ENCODE data around the gene APOBEC3A.

DNA sequence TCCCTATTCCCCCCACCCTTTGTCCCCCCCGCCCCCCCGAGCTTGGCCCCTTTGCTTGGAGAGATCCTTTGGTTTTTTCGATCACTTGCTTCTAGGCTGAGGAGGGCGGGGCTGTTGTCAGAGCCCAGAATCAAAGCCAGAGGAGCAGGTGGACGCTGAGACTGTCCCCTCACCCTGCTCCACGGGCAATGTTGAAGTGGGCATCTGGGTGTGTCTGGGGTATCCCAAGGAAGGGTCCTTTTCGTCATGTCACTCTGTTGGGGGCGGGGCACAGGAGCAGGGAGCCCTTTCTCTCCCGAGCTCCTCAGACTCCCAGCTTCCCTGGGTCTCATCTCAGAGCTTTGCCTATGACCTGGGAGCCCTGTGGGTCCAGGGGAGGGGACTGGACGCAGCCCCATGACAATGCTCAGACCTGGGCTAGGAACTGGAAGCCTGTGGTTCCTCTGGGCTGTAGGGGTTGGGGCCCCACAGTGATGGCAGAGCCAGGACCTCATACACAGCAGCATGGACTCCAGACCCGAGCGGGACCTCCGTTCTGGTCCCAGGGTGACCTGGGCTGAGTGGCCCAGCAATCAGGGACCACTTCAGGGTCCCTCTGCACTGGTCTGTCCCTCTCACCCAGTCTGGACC lies 2.9 kb upstream of the APOBEC3A start:
- TF ChIP-seq, protein P1, sequence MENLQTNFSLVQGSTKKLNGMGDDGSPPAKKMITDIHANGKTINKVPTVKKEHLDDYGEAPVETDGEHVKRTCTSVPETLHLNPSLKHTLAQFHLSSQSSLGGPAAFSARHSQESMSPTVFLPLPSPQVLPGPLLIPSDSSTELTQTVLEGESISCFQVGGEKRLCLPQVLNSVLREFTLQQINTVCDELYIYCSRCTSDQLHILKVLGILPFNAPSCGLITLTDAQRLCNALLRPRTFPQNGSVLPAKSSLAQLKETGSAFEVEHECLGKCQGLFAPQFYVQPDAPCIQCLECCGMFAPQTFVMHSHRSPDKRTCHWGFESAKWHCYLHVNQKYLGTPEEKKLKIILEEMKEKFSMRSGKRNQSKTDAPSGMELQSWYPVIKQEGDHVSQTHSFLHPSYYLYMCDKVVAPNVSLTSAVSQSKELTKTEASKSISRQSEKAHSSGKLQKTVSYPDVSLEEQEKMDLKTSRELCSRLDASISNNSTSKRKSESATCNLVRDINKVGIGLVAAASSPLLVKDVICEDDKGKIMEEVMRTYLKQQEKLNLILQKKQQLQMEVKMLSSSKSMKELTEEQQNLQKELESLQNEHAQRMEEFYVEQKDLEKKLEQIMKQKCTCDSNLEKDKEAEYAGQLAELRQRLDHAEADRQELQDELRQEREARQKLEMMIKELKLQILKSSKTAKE (IDR thresholded peaks at IDR 0.05; ENCODE audit: low read depth, poor library complexity, severe bottlenecking): no peak
- no peak for TF ChIP-seq EP300 (IDR thresholded peaks at IDR 0.05; ENCODE audit: borderline replicate concordance in 1 of 2, control insufficient read depth in 1 of 2, low read depth in 2 of 2, low read length in 2 of 2)
- TF ChIP-seq, protein P2, sequence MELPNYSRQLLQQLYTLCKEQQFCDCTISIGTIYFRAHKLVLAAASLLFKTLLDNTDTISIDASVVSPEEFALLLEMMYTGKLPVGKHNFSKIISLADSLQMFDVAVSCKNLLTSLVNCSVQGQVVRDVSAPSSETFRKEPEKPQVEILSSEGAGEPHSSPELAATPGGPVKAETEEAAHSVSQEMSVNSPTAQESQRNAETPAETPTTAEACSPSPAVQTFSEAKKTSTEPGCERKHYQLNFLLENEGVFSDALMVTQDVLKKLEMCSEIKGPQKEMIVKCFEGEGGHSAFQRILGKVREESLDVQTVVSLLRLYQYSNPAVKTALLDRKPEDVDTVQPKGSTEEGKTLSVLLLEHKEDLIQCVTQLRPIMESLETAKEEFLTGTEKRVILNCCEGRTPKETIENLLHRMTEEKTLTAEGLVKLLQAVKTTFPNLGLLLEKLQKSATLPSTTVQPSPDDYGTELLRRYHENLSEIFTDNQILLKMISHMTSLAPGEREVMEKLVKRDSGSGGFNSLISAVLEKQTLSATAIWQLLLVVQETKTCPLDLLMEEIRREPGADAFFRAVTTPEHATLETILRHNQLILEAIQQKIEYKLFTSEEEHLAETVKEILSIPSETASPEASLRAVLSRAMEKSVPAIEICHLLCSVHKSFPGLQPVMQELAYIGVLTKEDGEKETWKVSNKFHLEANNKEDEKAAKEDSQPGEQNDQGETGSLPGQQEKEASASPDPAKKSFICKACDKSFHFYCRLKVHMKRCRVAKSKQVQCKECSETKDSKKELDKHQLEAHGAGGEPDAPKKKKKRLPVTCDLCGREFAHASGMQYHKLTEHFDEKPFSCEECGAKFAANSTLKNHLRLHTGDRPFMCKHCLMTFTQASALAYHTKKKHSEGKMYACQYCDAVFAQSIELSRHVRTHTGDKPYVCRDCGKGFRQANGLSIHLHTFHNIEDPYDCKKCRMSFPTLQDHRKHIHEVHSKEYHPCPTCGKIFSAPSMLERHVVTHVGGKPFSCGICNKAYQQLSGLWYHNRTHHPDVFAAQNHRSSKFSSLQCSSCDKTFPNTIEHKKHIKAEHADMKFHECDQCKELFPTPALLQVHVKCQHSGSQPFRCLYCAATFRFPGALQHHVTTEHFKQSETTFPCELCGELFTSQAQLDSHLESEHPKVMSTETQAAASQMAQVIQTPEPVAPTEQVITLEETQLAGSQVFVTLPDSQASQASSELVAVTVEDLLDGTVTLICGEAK (IDR thresholded peaks at IDR 0.05; ENCODE audit: borderline replicate concordance): no peak
- TF ChIP-seq TCF7 (IDR thresholded peaks at IDR 0.05; ENCODE audit: borderline replicate concordance): no peak
- TF ChIP-seq, protein P3, sequence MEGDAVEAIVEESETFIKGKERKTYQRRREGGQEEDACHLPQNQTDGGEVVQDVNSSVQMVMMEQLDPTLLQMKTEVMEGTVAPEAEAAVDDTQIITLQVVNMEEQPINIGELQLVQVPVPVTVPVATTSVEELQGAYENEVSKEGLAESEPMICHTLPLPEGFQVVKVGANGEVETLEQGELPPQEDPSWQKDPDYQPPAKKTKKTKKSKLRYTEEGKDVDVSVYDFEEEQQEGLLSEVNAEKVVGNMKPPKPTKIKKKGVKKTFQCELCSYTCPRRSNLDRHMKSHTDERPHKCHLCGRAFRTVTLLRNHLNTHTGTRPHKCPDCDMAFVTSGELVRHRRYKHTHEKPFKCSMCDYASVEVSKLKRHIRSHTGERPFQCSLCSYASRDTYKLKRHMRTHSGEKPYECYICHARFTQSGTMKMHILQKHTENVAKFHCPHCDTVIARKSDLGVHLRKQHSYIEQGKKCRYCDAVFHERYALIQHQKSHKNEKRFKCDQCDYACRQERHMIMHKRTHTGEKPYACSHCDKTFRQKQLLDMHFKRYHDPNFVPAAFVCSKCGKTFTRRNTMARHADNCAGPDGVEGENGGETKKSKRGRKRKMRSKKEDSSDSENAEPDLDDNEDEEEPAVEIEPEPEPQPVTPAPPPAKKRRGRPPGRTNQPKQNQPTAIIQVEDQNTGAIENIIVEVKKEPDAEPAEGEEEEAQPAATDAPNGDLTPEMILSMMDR (IDR thresholded peaks at IDR 0.05 in 2 of 3, conservative IDR thresholded peaks at IDR 0.05 in 1 of 3; ENCODE audit: control insufficient read depth in 2 of 3, extremely low read depth in 1 of 3, insufficient read depth in 1 of 3, low read depth in 3 of 3, low read length in 3 of 3): no peak
- no peak for TF ChIP-seq POLR2A (IDR thresholded peaks at IDR 0.05; ENCODE audit: low read depth, low read length)
- TF ChIP-seq, protein P4, sequence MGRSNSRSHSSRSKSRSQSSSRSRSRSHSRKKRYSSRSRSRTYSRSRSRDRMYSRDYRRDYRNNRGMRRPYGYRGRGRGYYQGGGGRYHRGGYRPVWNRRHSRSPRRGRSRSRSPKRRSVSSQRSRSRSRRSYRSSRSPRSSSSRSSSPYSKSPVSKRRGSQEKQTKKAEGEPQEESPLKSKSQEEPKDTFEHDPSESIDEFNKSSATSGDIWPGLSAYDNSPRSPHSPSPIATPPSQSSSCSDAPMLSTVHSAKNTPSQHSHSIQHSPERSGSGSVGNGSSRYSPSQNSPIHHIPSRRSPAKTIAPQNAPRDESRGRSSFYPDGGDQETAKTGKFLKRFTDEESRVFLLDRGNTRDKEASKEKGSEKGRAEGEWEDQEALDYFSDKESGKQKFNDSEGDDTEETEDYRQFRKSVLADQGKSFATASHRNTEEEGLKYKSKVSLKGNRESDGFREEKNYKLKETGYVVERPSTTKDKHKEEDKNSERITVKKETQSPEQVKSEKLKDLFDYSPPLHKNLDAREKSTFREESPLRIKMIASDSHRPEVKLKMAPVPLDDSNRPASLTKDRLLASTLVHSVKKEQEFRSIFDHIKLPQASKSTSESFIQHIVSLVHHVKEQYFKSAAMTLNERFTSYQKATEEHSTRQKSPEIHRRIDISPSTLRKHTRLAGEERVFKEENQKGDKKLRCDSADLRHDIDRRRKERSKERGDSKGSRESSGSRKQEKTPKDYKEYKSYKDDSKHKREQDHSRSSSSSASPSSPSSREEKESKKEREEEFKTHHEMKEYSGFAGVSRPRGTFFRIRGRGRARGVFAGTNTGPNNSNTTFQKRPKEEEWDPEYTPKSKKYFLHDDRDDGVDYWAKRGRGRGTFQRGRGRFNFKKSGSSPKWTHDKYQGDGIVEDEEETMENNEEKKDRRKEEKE (IDR thresholded peaks at IDR 0.05): no peak
- no peak for TF ChIP-seq HCFC1 (IDR thresholded peaks at IDR 0.05; ENCODE audit: low read length)
- TF ChIP-seq SRF (IDR thresholded peaks at IDR 0.05; ENCODE audit: low read depth in 2 of 2, low read length in 2 of 2): no peak
- TF ChIP-seq SMC3 (IDR thresholded peaks at IDR 0.05; ENCODE audit: borderline replicate concordance, low read length): no peak
- no peak for TF ChIP-seq BRCA1 (IDR thresholded peaks at IDR 0.05; ENCODE audit: low read depth, low read length)
- no peak for TF ChIP-seq JUND (IDR thresholded peaks at IDR 0.05; ENCODE audit: low read depth, low read length)
- TF ChIP-seq ZNF384 (IDR thresholded peaks at IDR 0.05; ENCODE audit: borderline replicate concordance, low read depth, low read length): no peak
